ENCODE measurements around the gene SAP25.
"Not testable (repeated sequence)": the region's sequence is repeated elsewhere in the genome, so short reads cannot be mapped to it uniquely, and the experiment has no call there.

SAP25 gene

GRCh38 chr7:100561491-100562194 is 12.1 kb downstream of the SAP25 start:
- DNase-seq (ENCODE audit: low read depth in 3 of 3): no peak

DNA sequence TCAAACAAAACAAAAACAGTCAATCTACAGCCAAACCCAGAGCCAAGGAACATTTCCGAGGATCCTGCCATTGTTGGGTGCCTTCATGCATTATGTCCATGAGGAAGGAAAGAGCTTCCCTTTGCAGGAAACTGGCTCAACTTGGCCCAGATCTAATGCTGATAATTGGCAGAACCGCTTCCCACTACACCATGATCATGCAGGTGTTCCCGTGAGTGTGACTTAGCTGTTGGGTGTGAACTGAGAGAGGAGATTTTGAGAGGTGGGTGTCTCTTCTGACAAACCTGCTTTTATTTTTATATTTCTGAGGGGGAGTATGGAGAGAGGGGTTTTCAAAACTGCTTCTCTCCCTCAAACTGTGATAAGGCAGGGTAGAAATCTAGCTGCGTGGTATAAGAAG is 14.6 kb downstream of the SAP25 start:
- no peak for DNase-seq (ENCODE audit: low read depth in 3 of 3)

DNA sequence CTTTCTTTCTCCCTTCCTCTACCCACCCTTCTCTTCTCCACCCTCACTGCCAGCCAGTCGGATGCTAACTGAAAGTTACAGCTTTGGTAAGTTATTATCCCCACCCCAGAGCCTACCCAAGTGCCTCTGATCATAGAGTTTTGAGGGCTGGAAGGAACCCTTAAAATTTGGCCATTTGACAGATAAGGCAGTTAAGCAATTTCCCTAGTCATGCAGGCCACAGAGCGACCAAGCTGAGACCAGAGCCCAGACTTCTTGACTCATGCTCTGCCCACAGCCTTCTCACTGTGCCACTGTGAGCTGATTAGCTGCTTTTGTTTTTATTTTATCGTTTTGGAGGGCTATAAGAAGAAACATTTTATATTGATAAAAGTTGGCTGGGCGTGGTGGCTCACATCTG is 17.2 kb downstream of the SAP25 start:
- DNase-seq (ENCODE audit: low read depth in 3 of 3): no peak

DNA sequence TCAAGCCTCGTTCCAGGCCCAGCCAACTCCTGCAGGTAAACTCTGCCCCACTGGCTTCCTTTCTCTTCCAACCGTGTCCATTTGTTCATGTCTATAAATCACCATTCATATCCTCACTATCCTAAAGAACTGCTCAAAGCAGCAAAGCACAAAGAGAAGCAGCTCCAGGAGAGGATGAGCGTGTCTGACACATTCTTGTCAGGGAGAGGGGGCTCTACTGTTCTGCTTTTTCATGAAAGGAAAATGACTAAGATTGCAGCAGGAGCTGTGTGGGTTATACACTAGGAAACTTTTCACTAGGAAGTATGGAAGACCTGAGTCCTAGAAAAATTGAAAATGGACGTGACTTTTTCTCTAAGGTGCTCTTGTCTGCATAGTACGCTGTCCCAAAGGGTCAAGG is 18.0 kb downstream of the SAP25 start:
- DNase-seq (ENCODE audit: low read depth in 3 of 3): no peak

- DNase-seq (ENCODE audit: low read depth in 3 of 3): no peak
Measured at GRCh38 chr7:100553032-100553431, 20.7 kb downstream of the SAP25 start.

GRCh38 chr7:100552532-100552931 is 21.2 kb downstream of the SAP25 start:
- no peak for DNase-seq (ENCODE audit: low read depth in 3 of 3)

DNA sequence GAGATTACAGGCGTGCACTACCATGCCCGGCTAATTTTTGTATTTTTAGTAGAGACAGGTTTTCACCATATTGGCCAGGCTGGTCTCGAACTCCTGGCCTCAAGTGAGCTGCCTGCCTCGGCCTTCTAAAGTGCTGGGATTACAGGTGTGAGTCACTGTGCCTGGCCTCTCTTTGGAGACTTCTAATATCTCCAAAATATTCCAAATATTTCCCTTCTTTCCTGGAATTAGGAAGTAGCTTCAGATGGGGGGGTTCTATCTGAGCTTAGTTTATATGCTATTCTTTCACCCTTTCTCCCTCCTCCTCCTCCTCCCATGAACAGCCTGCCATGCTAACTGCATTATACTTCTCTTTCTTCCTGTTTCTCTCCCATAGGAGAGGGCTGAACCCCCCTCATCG is 25.3 kb downstream of the SAP25 start:
- not testable (repeated sequence) for DNase-seq (ENCODE audit: low read depth in 3 of 3)

DNA sequence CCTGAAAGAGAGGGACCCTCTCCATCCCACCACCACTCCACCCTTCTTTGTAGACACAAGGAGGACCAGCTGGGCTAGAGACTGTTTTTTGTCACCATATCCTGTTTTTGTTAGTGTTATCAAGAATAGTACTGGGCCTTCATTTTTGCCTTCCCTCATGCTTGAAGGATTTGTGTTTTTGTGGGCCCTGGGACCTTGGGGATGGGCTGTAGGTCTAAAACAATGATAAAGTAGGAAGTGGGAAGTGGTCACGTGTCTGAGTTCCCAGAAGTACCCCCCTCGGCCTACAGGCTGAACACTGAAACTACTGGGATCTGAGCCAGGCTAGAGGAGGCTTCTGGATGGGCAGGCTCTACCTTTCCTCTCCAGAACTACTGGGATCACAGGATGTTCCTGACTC is 25.8 kb downstream of the SAP25 start:
- no peak for DNase-seq (ENCODE audit: low read depth in 3 of 3)

DNA sequence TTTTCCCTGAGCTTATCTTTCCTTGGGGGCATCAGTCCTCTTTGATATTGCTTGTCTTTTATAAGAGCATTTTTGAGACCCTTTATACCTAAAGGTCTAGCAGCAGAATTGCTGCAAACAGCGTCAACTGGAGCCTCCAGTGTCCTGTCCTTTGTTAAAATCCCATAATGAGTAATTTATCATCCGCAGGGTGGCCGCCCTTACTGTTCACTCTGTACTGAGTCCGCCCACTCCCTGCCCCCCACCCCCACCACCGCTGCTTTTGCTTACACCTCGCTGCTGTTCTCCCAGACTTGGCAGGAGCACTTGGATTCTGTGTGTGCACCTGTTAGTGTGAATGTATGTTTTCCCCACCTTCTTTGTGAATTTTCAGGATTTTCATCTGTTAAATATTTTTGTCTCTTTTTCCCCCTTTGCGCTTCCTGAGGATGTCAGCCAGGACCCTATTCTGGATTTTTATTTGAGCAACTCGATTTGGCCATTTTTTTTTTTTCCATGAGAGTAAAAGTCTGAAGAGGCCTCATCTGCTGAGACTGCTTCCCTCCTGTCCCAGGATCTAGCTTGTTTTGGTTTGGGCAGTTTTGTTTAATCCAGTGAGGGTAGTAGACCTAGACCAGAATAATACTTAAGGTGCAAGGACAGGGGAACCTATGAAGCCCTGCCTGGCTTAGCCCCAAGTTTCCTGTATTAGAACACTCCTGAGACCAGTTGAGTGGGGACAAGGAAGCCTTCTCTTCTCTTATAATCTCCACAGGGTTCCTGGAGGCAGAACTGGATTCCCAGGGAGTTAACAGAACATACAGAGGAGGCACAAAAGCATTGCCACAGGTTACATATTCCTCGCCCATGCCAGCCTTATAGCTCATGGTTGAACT is 26.5 kb downstream of the SAP25 start:
- DNase-seq (ENCODE audit: low read depth in 3 of 3): no peak

DNA sequence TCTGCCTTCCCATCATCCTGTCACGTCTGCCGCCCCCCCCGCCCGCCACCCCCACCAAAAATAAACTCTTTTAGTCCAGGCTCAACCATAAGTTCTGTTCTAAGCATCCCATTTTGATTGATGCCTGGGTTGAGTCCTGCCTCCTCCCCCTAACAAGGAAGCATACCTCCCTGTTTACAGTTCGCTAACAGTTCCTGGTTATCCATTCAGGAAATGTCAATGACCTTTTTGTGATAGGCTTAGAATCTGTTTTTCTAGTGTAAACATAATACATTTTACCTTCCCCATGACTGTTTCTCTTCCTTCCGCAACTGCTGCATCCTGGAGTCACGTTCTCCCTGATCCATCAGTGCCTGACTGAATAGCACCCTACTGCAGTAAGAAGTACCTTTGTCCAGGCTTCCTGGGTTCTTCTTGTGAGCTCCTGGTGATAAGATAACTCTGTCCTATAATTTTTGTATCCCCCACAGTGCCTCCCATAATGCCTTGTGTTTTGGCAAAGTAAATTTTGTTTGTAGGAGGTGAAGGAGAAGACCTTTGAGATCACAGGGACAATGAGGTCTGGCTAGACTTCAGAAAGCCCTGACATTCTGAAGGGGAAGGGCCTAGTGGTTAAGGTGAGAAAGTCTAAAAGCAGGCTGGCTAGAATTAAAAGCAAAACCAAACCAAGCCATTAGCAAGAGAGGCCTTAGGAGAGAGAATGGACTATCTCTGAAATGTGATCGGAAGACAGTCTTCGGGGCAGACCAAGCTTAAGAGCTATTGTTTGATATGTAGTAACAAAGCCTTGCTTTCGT is 27.4 kb downstream of the SAP25 start:
- DNase-seq (ENCODE audit: low read depth in 3 of 3): no peak

DNA sequence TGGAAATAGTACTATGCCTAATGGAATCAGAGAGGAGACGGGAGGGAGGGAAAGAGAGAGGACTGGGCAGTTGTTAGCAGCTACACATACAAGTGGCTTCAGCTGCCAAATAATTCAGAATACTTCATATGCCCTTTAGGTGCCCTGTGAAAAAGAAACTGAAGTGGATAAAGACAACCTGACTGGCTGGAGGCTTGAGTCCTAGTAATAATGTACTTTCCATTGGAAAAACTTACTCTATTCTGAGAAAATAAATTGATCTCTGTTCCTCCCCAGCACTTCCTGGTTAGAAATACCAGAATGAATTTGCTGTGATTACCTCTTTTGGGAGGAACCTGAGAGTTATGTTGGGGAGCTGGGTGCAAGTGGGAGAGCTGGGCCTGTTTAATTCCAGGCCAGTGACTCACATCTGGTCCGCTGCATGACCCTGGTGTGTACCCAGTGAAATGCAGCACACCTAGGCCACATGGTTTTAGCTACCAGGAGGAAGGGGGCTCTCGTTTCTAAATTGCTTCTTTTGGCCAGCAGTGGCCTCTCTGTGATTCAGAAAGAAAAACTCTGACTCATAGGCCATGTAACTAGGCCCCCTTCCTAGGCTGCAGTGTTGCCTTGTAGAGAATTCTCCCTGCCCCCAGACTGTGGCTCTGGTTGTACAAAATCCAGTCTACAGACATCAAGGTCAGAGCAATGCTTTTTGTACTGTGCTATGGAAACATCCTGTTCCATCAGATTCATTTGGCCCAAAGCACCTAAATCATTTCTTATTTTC is 28.2 kb downstream of the SAP25 start:
- DNase-seq (ENCODE audit: low read depth in 3 of 3): peak in 1 of 3 experiments; percentile 33

DNA sequence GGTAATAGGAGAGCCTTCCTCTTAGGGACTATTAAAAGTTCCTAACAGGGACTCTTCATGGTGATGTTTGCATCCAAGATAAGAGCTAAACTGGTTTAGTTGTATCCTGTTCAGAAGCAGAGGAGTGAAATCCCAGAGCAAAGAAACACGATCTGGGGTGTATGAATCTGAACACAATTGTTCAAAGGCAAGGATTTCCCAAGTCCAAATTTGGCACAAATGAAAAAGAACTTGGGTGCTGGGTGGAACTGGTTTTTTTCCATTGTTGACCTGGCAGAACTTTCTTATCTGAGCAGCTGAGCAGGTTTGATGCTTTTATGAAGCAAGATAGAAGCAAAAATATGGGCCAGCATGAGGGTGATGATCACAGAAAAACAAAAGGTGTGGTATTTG is 28.7 kb downstream of the SAP25 start:
- DNase-seq (ENCODE audit: low read depth in 3 of 3): no peak

GRCh38 chr7:100544386-100544785 is 29.3 kb downstream of the SAP25 start:
- DNase-seq (ENCODE audit: low read depth in 3 of 3): no peak

- DNase-seq (ENCODE audit: low read depth in 3 of 3): no peak
Measured at GRCh38 chr7:100543586-100543985, 30.1 kb downstream of the SAP25 start.

GRCh38 chr7:100541309-100541708 is 32.4 kb downstream of the SAP25 start:
- DNase-seq (ENCODE audit: low read depth in 3 of 3): not testable (repeated sequence)

DNA sequence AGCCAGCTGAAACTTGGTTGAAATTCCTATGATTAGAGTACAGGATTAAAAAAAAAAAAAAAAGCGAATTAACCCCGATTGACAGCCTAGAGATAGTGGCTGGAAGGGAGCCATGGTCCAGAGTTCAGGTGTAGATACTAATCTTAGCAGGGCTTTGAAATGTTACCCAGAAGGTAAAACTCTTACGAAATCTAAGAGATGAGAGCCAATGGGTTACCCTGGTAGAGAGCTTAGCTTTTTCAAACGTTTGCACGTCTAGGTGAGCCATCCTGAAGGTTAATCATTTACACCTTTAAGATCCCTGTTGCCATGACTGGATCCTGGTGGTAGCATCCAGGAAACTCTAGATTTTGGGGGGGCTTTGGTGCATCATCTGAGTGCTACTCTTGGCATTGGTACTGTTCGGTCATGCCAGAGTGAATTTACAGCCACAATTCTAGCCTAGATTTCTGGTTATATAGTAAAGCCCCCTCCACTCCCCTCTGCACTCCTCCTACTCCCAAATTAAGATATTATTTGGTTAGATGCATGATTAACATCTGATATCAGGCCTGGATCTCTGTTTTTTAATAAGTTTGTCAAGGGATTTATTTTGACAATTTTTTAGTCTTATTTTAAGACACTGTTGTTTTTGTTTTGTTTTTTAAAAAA is 33.5 kb downstream of the SAP25 start:
- no peak for DNase-seq (ENCODE audit: low read depth in 3 of 3)

DNA sequence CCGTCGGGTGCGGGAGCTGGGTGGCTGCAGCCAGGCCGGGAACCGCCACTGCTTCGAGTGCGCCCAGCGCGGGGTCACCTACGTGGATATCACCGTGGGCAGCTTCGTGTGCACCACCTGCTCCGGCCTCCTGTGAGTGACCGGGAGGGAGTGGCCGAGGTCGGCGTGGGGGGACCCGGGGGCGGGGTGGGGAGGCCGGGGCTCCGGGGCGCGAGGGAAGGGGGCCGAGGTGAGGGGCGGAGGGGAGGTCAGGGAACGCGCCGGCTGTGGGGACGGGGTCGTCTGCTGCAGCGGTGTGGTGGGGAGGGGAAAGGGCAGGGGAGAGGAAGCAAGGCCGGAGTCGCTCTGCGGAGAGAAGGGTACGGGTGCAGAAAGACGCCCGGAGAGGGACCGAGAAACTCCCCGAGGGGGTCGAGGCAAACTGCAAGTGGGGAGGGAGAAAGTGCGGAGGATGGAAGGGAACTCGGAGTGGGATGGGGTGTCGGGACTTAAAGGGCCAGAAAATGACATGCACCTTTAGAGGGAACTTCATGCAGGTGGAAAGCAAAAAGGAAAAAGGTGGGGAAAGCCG is 34.2 kb downstream of the SAP25 start:
- DNase-seq (ENCODE audit: low read depth in 3 of 3): no peak

GRCh38 chr7:100538654-100539435 is 34.9 kb downstream of the SAP25 start, which contains the start of gene AGFG2:
AGFG2 (plus strand) TSS chr7:100539203; CDS start chr7:100539347, 144 bp downstream.
- DNase-seq (ENCODE audit: low read depth in 3 of 3): peak; percentile 99 to 100 (median 100)

GRCh38 chr7:100538348-100538653 is 35.4 kb downstream of the SAP25 start:
- no peak for DNase-seq (ENCODE audit: low read depth in 3 of 3)

DNA sequence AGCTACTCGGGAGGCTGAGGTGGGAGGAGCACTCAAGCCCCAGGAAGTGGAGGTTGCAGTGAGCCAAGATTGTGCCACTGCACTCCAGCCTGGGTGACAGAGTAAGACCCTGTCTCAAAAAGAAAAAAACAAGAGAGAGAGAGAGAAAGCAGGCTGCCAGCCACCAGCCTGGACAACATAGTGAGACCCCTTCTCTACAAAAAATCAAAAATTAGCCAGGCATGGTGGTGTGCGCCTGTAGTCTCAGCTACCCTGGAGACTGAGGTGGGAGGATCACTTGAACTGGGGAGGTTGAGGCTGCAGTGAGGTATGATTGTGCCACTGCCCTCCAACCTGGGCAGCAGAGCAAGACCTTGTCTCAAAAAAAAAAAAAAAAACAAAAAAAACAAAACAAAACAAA is 37.0 kb downstream of the SAP25 start:
- not testable (repeated sequence) for DNase-seq (ENCODE audit: low read depth in 3 of 3)

Measured in stimulated activated CD4-positive, alpha-beta T cell treated with anti-CD3 and anti-CD28 coated beads, TNF-alpha, amount 100 ng/mL, for 4 hours (primary cell).